ENCODE data around the gene RAB40C. TPM values are rescaled to one million over a fixed set of nuclear protein-coding genes. Genes with fewer than 3 reads are reported as not detected.

Gene RAB40C
- total and polyA plus RNA-seq, 9 of the 15 experiments (the other 6 are each of a cell fraction or from before 2014, with no cell fraction given): 0.17 to 23.4 (median 8.7) TPM

DNA sequence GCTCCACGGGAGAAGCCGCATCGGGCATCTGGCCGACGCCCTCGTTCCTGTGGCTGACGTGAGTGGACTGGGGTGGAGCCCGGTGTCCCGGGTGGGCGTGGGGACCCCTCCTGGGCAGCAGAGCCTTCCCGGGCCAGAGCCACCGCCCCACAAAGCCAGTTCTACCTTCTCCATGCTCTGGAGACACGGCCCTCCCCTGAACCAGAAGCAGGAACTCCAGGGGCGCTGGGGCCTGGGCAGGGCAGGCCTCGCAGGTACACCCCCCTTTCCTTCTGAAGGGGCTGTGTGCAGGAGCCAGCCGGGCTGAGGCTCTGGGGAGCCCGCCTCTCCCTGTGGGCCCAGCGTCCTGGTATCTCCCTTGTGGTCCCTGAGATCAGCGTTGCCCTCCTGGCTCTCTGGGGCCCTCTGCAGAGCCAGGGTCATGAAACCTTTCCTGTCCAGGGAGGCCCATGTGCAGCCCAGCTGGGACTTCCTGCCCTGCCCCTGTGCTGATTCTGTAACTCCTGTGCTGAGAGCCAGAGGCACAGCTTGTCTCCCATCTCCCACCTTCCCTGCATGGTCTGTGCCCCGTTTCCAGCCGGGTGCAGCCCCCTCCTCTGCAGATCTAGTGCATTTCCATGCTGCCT is 13.6 kb upstream of the RAB40C start:
- 77% methylated on average over 16 of the region's 21 CpGs for WGBS (ENCODE audit: insufficient coverage, low coverage, missing lambda C conversion rate)
- DNase-seq (ENCODE audit: extremely low read depth in 1 of 4, low spot score in 3 of 4): no peak
- Histone ChIP-seq H3K27ac (ENCODE audit: extremely low read depth, low read depth, low read length) (no peak overlapping the region), H3K9me1 (ENCODE audit: control insufficient read depth, insufficient read depth, low read length) (peaks cover 3% of the 10 kb centered on the region), H3K9ac (ENCODE audit: insufficient read depth in 1 of 2, low read depth in 2 of 2, low read length in 2 of 2) (peak overlapping the region in 1 of 2 experiments; percentile 79; a peak in 2 of 4 replicates), H3K9me3 (replicated peaks; ENCODE audit: control insufficient read depth, insufficient read depth, low read depth, low read length) (no peaks in the 10 kb centered on the region), H3K4me3 (no peak overlapping the region), H2AFZ (ENCODE audit: low read depth, low read length) (no peak overlapping the region), H3K36me3 (ENCODE audit: control insufficient read depth, insufficient read depth, low read length) (peaks cover 26% of the 10 kb centered on the region; the same call in 2 of the 3 replicates), H3K4me1 (replicated peaks in 1 of 2; ENCODE audit: control insufficient read depth in 2 of 2, insufficient read depth in 2 of 2, low read length in 2 of 2) (peaks cover 0 to 89% of the 10 kb centered on the region in 2 experiments; a peak in 4 of 5 replicates), H3K79me2 (ENCODE audit: control insufficient read depth, insufficient read depth, low read length) (peaks cover 9% of the 10 kb centered on the region; the same call in 2 of the 3 replicates), H3K4me2 (ENCODE audit: insufficient read depth, low read length) (no peak overlapping the region), H3K27me3 (ENCODE audit: control insufficient read depth in 2 of 2, insufficient read depth in 2 of 2, low read length in 2 of 2) (no peaks in the 10 kb centered on the region), H4K20me1 (replicated peaks; ENCODE audit: control insufficient read depth, insufficient read depth, low read length) (peaks cover 9% of the 10 kb centered on the region)
- no peak for FAIRE-seq
- intact Hi-C loops (cut with micrococcal nuclease) (loop anchor here (5.0 kb wide), 1 partner anchor 91 kb away; the partner anchor contains the start of gene RHOT2), in situ Hi-C loops (cut with MboI) (loop anchor here (5.0 kb wide), 1 partner anchor 91 kb away; the partner anchor contains the start of gene RHOT2)
- ChIA-PET CTCF (ENCODE audit: low intra/inter-chr PET ratio) (no interaction called here), POLR2A (interaction anchor here (0.6 to 1.7 kb wide), 7 partner anchors 9 to 209 kb away, joined by 3 to 8 read pairs (median 4); partner anchors contain the start of genes NHLRC4 and WFIKKN1)
- ATAC-seq: no peak
- BruUV-seq (replicated peaks): no TSS peak
- TF ChIP-seq ATF7 (IDR thresholded peaks at IDR 0.05): no peak
- TF ChIP-seq CXXC5 (CRISPR knock-in tag; IDR thresholded peaks at IDR 0.05): no peak
- no peak for TF ChIP-seq ZNF766 (CRISPR knock-in tag; conservative IDR thresholded peaks at IDR 0.05)
- peak; percentile 12 for TF ChIP-seq RBFOX2 (IDR thresholded peaks at IDR 0.05; ENCODE audit: low read depth, low read length)
- no peak for TF ChIP-seq GABPB2 (CRISPR knock-in tag; conservative IDR thresholded peaks at IDR 0.05)
- TF ChIP-seq TEAD1 (CRISPR knock-in tag; IDR thresholded peaks at IDR 0.05): no peak
- no peak for TF ChIP-seq DMBX1 (CRISPR knock-in tag; IDR thresholded peaks at IDR 0.05; ENCODE audit: borderline replicate concordance)
- TF ChIP-seq PHF21A (IDR thresholded peaks at IDR 0.05; ENCODE audit: borderline replicate concordance, low read depth): no peak
- TF ChIP-seq NCOR1 (IDR thresholded peaks at IDR 0.05): no peak
- TF ChIP-seq FOS (IDR thresholded peaks at IDR 0.05; ENCODE audit: extremely low read depth, insufficient read length): no peak
- TF ChIP-seq, protein P1, sequence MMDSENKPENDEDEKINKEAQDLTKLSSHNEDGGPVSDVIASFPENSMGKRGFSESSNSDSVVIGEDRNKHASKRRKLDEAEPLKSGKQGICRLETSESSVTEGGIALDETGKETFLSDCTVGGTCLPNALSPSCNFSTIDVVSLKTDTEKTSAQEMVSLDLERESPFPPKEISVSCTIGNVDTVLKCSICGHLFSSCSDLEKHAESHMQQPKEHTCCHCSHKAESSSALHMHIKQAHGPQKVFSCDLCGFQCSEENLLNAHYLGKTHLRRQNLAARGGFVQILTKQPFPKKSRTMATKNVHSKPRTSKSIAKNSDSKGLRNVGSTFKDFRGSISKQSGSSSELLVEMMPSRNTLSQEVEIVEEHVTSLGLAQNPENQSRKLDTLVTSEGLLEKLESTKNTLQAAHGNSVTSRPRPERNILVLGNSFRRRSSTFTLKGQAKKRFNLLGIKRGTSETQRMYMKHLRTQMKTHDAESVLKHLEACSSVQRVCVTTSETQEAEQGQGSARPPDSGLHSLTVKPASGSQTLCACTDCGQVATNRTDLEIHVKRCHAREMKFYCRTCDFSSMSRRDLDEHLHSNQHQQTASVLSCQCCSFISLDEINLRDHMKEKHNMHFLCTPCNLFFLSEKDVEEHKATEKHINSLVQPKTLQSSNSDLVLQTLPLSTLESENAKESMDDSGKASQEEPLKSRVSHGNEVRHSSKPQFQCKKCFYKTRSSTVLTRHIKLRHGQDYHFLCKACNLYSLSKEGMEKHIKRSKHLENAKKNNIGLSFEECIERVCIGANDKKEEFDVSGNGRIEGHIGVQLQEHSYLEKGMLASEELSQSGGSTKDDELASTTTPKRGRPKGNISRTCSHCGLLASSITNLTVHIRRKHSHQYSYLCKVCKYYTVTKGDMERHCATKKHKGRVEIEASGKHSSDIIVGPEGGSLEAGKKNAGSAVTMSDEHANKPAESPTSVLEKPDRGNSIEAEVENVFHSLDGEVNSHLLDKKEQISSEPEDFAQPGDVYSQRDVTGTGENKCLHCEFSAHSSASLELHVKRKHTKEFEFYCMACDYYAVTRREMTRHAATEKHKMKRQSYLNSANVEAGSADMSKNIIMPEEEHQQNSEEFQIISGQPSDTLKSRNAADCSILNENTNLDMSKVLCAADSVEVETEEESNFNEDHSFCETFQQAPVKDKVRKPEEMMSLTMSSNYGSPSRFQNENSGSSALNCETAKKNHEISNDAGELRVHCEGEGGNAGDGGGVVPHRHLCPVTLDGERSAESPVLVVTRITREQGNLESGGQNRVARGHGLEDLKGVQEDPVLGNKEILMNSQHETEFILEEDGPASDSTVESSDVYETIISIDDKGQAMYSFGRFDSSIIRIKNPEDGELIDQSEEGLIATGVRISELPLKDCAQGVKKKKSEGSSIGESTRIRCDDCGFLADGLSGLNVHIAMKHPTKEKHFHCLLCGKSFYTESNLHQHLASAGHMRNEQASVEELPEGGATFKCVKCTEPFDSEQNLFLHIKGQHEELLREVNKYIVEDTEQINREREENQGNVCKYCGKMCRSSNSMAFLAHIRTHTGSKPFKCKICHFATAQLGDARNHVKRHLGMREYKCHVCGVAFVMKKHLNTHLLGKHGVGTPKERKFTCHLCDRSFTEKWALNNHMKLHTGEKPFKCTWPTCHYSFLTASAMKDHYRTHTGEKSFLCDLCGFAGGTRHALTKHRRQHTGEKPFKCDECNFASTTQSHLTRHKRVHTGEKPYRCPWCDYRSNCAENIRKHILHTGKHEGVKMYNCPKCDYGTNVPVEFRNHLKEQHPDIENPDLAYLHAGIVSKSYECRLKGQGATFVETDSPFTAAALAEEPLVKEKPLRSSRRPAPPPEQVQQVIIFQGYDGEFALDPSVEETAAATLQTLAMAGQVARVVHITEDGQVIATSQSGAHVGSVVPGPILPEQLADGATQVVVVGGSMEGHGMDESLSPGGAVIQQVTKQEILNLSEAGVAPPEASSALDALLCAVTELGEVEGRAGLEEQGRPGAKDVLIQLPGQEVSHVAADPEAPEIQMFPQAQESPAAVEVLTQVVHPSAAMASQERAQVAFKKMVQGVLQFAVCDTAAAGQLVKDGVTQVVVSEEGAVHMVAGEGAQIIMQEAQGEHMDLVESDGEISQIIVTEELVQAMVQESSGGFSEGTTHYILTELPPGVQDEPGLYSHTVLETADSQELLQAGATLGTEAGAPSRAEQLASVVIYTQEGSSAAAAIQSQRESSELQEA (IDR thresholded peaks at IDR 0.05; ENCODE audit: low read depth): no peak
- TF ChIP-seq ZNF146 (CRISPR knock-in tag; IDR thresholded peaks at IDR 0.05; ENCODE audit: unreplicated experiment): no peak
- TF ChIP-seq POLR2G (IDR thresholded peaks at IDR 0.05; ENCODE audit: low read depth, low read length): peak; percentile 61
- TF ChIP-seq, protein P2, sequence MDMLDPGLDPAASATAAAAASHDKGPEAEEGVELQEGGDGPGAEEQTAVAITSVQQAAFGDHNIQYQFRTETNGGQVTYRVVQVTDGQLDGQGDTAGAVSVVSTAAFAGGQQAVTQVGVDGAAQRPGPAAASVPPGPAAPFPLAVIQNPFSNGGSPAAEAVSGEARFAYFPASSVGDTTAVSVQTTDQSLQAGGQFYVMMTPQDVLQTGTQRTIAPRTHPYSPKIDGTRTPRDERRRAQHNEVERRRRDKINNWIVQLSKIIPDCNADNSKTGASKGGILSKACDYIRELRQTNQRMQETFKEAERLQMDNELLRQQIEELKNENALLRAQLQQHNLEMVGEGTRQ (CRISPR knock-in tag; IDR thresholded peaks at IDR 0.05): no peak
